ENCODE measurements around the gene GADL1. TPM values are rescaled to one million over a fixed set of nuclear protein-coding genes. Genes with fewer than 3 reads are reported as not detected.

The GADL1 gene
- total and polyA plus RNA-seq, 9 donors = 0.01 to 13.3 (median 0.23) TPM; not detected in 3

- intact Hi-C loops (cut with DNase I) = no loop called here
- no peak overlapping the region for H3K4me3 ChIP-seq
- no peaks in the 10 kb centered on the region for H3K4me1 ChIP-seq (ENCODE audit: insufficient read depth)
- H3K27ac ChIP-seq = no peak overlapping the region
- TF ChIP-seq EP300 (IDR thresholded peaks at IDR 0.05) = no peak
- TF ChIP-seq POLR2A (IDR thresholded peaks at IDR 0.05) = no peak
- TF ChIP-seq CTCF (IDR thresholded peaks at IDR 0.05) = no peak
- no peaks in the 10 kb centered on the region for H3K27me3 ChIP-seq
- H3K9me3 ChIP-seq = no peaks in the 10 kb centered on the region
- no peak for DNase-seq
- WGBS, 3 donors = 88 to 93% (median 91%) methylated on average over 2 of the region's 2 CpGs
- H3K36me3 ChIP-seq = no peaks in the 10 kb centered on the region
These were observed 164.9 kb downstream of the GADL1 start for GRCh38 chr3:30729512-30729911.

- Histone ChIP-seq H3K4me1 (ENCODE audit: insufficient read depth) (no peaks in the 10 kb centered on the region), H3K9me3 (no peaks in the 10 kb centered on the region), H3K4me3 (no peak overlapping the region), H3K27me3 (no peaks in the 10 kb centered on the region), H3K36me3 (no peaks in the 10 kb centered on the region), H3K27ac (no peak overlapping the region)
- no peak for DNase-seq
- WGBS, 3 donors = 97 to 99% (median 98%) methylated on average over 4 of the region's 4 CpGs
- intact Hi-C loops (cut with DNase I) = no loop called here
- TF ChIP-seq POLR2A (IDR thresholded peaks at IDR 0.05) (no peak), EP300 (IDR thresholded peaks at IDR 0.05) (no peak), CTCF (IDR thresholded peaks at IDR 0.05) (no peak)
These were observed 166.3 kb downstream of the GADL1 start for GRCh38 chr3:30728143-30728542.

- Histone ChIP-seq H3K4me1 (ENCODE audit: insufficient read depth) (no peaks in the 10 kb centered on the region), H3K27me3 (no peaks in the 10 kb centered on the region)
- WGBS, 3 donors = 91 to 97% (median 97%) methylated on average over 3 of the region's 3 CpGs
These were observed 169.6 kb downstream of the GADL1 start for GRCh38 chr3:30724863-30725262.

GRCh38 chr3:30723211-30723610 is 171.2 kb downstream of the GADL1 start:
- intact Hi-C loops (cut with DNase I) = no loop called here
- no peak overlapping the region for H3K4me3 ChIP-seq
- H3K27me3 ChIP-seq = no peaks in the 10 kb centered on the region
- TF ChIP-seq EP300 (IDR thresholded peaks at IDR 0.05) (no peak), CTCF (IDR thresholded peaks at IDR 0.05) (no peak), POLR2A (IDR thresholded peaks at IDR 0.05) (no peak)
- no peak overlapping the region for H3K27ac ChIP-seq
- no peaks in the 10 kb centered on the region for H3K36me3 ChIP-seq
- H3K4me1 ChIP-seq (ENCODE audit: insufficient read depth) = no peaks in the 10 kb centered on the region
- WGBS, 3 donors = 85 to 93% (median 85%) methylated on average over 1 of the region's 1 CpG
- H3K9me3 ChIP-seq = no peaks in the 10 kb centered on the region
- DNase-seq = no peak

More at GRCh38 chr3:30724863-30725262, 169.6 kb downstream of the GADL1 start:
- Histone ChIP-seq H3K27ac (no peak overlapping the region), H3K9me3 (no peaks in the 10 kb centered on the region), H3K4me3 (no peak overlapping the region), H3K36me3 (no peaks in the 10 kb centered on the region)
- DNase-seq = no peak
- TF ChIP-seq CTCF (IDR thresholded peaks at IDR 0.05) = no peak
- TF ChIP-seq EP300 (IDR thresholded peaks at IDR 0.05) = no peak
- no peak for TF ChIP-seq POLR2A (IDR thresholded peaks at IDR 0.05)
- intact Hi-C loops (cut with DNase I) = no loop called here

- DNase-seq = no peak
- intact Hi-C loops (cut with DNase I) = no loop called here
- no peak overlapping the region for H3K4me3 ChIP-seq
- 38 to 61% (median 40%) methylated on average over 2 of the region's 2 CpGs for WGBS, 3 donors
- no peaks in the 10 kb centered on the region for H3K27me3 ChIP-seq
- H3K27ac ChIP-seq = no peak overlapping the region
- no peak for TF ChIP-seq EP300 (IDR thresholded peaks at IDR 0.05)
- no peak for TF ChIP-seq CTCF (IDR thresholded peaks at IDR 0.05)
- TF ChIP-seq POLR2A (IDR thresholded peaks at IDR 0.05) = no peak
- H3K36me3 ChIP-seq = no peaks in the 10 kb centered on the region
- no peaks in the 10 kb centered on the region for H3K4me1 ChIP-seq (ENCODE audit: insufficient read depth)
- no peaks in the 10 kb centered on the region for H3K9me3 ChIP-seq
These were observed 173.2 kb downstream of the GADL1 start for GRCh38 chr3:30721314-30721634.
